Measurements from ENCODE around the gene CLDN8.

Gene CLDN8

GRCh38 chr21:30216041-30216723, at the start of gene CLDN8:
Gene CLDN8 (minus strand): TSS chr21:30216097. CDS start chr21:30215925, 172 bp downstream.
- DNase-seq (ENCODE audit: low read depth) = no peak

GRCh38 chr21:30257773-30258172, 41.9 kb upstream of the CLDN8 start:
- DNase-seq (ENCODE audit: low read depth) = no peak

GRCh38 chr21:30256100-30256499, 40.2 kb upstream of the CLDN8 start:
- no peak for DNase-seq (ENCODE audit: low read depth)

GRCh38 chr21:30255679-30256078, 39.8 kb upstream of the CLDN8 start:
- DNase-seq (ENCODE audit: low read depth) = no peak

- no peak for DNase-seq (ENCODE audit: low read depth)
Observed at GRCh38 chr21:30251781-30252180, 35.9 kb upstream of the CLDN8 start.

GRCh38 chr21:30249936-30250335, 34.0 kb upstream of the CLDN8 start:
- DNase-seq (ENCODE audit: low read depth) = no peak

GRCh38 chr21:30248844-30249243, 32.9 kb upstream of the CLDN8 start:
- DNase-seq (ENCODE audit: low read depth) = no peak

- no peak for DNase-seq (ENCODE audit: low read depth)
Observed at GRCh38 chr21:30245061-30245460, 29.2 kb upstream of the CLDN8 start.

GRCh38 chr21:30243691-30244090, 27.8 kb upstream of the CLDN8 start:
- no peak for DNase-seq (ENCODE audit: low read depth)

GRCh38 chr21:30240661-30241060, 24.8 kb upstream of the CLDN8 start:
- DNase-seq (ENCODE audit: low read depth) = no peak

GRCh38 chr21:30238168-30238567, 22.3 kb upstream of the CLDN8 start:
- DNase-seq (ENCODE audit: low read depth) = no peak

- no peak for DNase-seq (ENCODE audit: low read depth)
Observed at GRCh38 chr21:30234643-30235042, 18.7 kb upstream of the CLDN8 start.

GRCh38 chr21:30234050-30234449, 18.2 kb upstream of the CLDN8 start:
- no peak for DNase-seq (ENCODE audit: low read depth)

GRCh38 chr21:30233228-30234020, 17.5 kb upstream of the CLDN8 start:
- no peak for DNase-seq (ENCODE audit: low read depth)

GRCh38 chr21:30232011-30232410, 16.1 kb upstream of the CLDN8 start:
- no peak for DNase-seq (ENCODE audit: low read depth)

- DNase-seq (ENCODE audit: low read depth) = no peak
Observed at GRCh38 chr21:30227633-30228404, 11.9 kb upstream of the CLDN8 start.

- DNase-seq (ENCODE audit: low read depth) = no peak
Observed at GRCh38 chr21:30227128-30227527, 11.2 kb upstream of the CLDN8 start.

- DNase-seq (ENCODE audit: low read depth) = no peak
Observed at GRCh38 chr21:30223596-30223995, 7.7 kb upstream of the CLDN8 start.

- DNase-seq (ENCODE audit: low read depth) = no peak
Observed at GRCh38 chr21:30222724-30223123, 6.8 kb upstream of the CLDN8 start.

GRCh38 chr21:30211071-30211470, 4.8 kb downstream of the CLDN8 start:
- no peak for DNase-seq (ENCODE audit: low read depth)

- DNase-seq (ENCODE audit: low read depth) = no peak
Observed at GRCh38 chr21:30209601-30210000, 6.3 kb downstream of the CLDN8 start.

- no peak for DNase-seq (ENCODE audit: low read depth)
Observed at GRCh38 chr21:30207252-30207579, 8.7 kb downstream of the CLDN8 start.

Measured in stimulated activated CD8-positive, alpha-beta memory T cell treated with anti-CD3 and anti-CD28 coated beads, Interleukin-12 subunit alpha, Interleukin-12 subunit beta, amount 100 ng/mL, for 4 hours (primary cell).